ENCODE measurements around the gene NR2C1.

NR2C1 gene

GRCh38 chr12:95073698-95074520, 491 bp upstream of the NR2C1 start:
- Histone ChIP-seq H3K4me1 (ENCODE audit: insufficient read depth, low read length) (no peaks in the 10 kb centered on the region), H2AFZ (ENCODE audit: low read depth, low read length) (no peak overlapping the region), H3K36me3 (ENCODE audit: insufficient read depth, low read length) (peaks cover 13% of the 10 kb centered on the region), H3K4me3 (ENCODE audit: low read length) (peak overlapping the region; percentile 78), H3K27me3 (ENCODE audit: insufficient read depth, low read length) (no peaks in the 10 kb centered on the region), H3K9me3 (ENCODE audit: low read length) (no peaks in the 10 kb centered on the region)

GRCh38 chr12:95070378-95070777, 3.0 kb downstream of the NR2C1 start:
- Histone ChIP-seq H2AFZ (ENCODE audit: low read depth, low read length) (no peak overlapping the region), H3K4me3 (ENCODE audit: low read length) (no peak overlapping the region), H3K4me1 (ENCODE audit: insufficient read depth, low read length) (no peaks in the 10 kb centered on the region), H3K9me3 (ENCODE audit: low read length) (no peaks in the 10 kb centered on the region), H3K36me3 (ENCODE audit: insufficient read depth, low read length) (peaks cover 23% of the 10 kb centered on the region), H3K27me3 (ENCODE audit: insufficient read depth, low read length) (no peaks in the 10 kb centered on the region)

DNA sequence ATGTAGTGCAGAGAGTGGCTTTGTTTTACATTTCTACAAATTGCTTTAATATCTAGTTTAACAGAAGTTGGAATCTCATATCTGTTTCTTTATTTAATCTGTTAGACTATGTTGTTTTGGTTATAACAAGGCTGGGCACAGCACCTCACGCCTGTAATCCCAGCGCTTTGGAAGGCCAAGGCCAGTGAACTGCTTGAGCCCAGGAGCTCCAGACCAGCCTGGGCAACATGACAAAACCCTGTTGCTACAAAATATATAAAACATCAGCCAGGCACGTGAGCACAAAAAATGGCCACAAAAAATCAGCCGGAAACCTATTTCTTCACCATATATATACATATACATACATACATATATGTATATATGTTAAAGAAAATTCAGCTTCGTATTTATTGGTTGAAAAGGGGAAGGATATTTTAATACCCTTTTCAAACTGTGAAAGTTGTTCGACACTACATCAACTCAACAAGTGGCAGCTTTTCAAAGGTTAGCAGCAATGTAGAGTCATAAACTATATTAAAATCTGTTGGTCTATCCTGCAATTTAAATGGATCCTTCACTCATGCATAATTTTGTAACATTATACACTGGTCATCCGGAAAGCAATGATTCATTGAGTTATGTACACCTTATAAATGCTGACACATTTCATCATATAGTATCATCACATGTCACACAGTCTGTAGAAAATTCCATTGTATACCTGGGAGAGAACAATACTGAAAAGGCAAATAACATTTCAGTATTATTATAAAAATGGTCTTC, 7.1 kb downstream of the NR2C1 start:
- H3K4me1 ChIP-seq (ENCODE audit: insufficient read depth, low read length) = no peaks in the 10 kb centered on the region
- H3K36me3 ChIP-seq (ENCODE audit: insufficient read depth, low read length) = peaks cover 40% of the 10 kb centered on the region

GRCh38 chr12:95060951-95061350, 12.5 kb downstream of the NR2C1 start:
- H3K27me3 ChIP-seq (ENCODE audit: insufficient read depth, low read length) = no peaks in the 10 kb centered on the region
- no peak overlapping the region for H2AFZ ChIP-seq (ENCODE audit: low read depth, low read length)
- H3K9me3 ChIP-seq (ENCODE audit: low read length) = no peaks in the 10 kb centered on the region
- H3K4me1 ChIP-seq (ENCODE audit: insufficient read depth, low read length) = no peaks in the 10 kb centered on the region
- peaks cover 54% of the 10 kb centered on the region for H3K36me3 ChIP-seq (ENCODE audit: insufficient read depth, low read length)
- no peak overlapping the region for H3K4me3 ChIP-seq (ENCODE audit: low read length)

More for the DNA sequence above, 7.1 kb downstream of the NR2C1 start:
- Histone ChIP-seq H3K4me3 (ENCODE audit: low read length) (no peak overlapping the region), H3K27me3 (ENCODE audit: insufficient read depth, low read length) (no peaks in the 10 kb centered on the region), H3K9me3 (ENCODE audit: low read length) (no peaks in the 10 kb centered on the region), H2AFZ (ENCODE audit: low read depth, low read length) (no peak overlapping the region)

DNA sequence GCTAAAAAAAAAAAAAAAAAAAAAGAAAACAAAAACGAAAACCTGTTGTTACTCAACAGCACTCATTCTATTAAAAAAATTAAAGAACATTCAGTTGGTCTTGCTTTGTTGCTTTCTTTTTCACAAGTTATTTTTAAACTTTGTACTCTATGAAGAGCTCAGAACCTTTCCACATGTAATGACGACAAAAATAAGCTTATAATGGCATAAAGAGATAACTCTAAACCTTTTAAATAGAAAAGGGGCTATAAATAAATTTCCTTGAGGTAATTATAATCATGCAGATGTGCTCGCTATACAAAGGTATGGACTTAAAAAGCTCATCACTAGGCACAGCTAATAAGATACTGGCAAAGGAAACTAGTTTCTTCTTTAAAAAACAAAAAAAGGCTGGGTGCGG, 13.4 kb downstream of the NR2C1 start:
- no peaks in the 10 kb centered on the region for H3K9me3 ChIP-seq (ENCODE audit: low read length)
- no peak overlapping the region for H3K4me3 ChIP-seq (ENCODE audit: low read length)
- peaks cover 60% of the 10 kb centered on the region for H3K36me3 ChIP-seq (ENCODE audit: insufficient read depth, low read length)
- peaks cover 1% of the 10 kb centered on the region for H3K4me1 ChIP-seq (ENCODE audit: insufficient read depth, low read length)
- H2AFZ ChIP-seq (ENCODE audit: low read depth, low read length) = no peak overlapping the region
- no peaks in the 10 kb centered on the region for H3K27me3 ChIP-seq (ENCODE audit: insufficient read depth, low read length)

DNA sequence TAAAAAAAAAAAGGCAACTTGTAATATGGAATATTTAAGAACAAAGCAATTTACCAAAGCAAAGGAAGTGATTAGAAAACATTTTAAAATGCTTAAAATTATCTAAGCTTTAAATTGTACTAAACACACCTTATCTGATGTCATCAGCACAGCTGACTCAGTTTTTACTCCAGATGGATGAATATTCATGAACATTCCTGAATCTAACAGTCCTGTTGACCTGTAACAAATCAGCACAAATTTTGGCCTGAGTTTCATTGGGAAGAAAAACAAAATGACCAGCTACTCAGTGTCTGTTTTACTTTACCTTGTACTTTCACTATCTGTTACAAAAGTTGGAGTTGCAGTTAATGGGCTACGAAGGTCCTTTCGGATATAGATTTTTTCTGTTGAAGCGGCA, 16.0 kb downstream of the NR2C1 start:
- Histone ChIP-seq H3K27me3 (ENCODE audit: insufficient read depth, low read length) (no peaks in the 10 kb centered on the region), H3K4me1 (ENCODE audit: insufficient read depth, low read length) (peaks cover 2% of the 10 kb centered on the region), H2AFZ (ENCODE audit: low read depth, low read length) (no peak overlapping the region), H3K9me3 (ENCODE audit: low read length) (no peaks in the 10 kb centered on the region), H3K4me3 (ENCODE audit: low read length) (no peak overlapping the region), H3K36me3 (ENCODE audit: insufficient read depth, low read length) (peaks cover 58% of the 10 kb centered on the region)

- no peak overlapping the region for H3K4me3 ChIP-seq (ENCODE audit: low read length)
- H3K36me3 ChIP-seq (ENCODE audit: insufficient read depth, low read length) = peaks cover 54% of the 10 kb centered on the region
These were observed 18.4 kb downstream of the NR2C1 start for GRCh38 chr12:95055057-95055456.

DNA sequence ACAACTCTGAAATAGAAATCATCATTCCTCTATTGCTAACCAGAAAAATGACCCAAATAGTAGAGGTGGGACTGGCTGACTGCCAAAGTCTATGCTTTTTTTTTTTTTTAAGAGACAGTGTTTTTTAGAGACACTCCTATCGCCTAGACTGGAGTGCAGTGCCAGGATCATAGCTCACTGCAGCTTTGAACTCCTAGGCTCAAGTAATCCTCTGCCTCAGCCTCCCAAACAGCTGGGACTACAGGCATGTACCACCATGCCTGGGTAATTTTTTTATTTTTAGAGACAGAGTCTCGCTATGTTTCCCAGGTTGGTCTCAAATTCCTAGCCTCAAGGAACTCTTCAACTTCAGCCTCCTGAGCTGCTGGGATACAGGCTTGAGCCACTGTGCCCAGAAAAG, 19.2 kb downstream of the NR2C1 start:
- Histone ChIP-seq H3K4me3 (ENCODE audit: low read length) (no peak overlapping the region), H2AFZ (ENCODE audit: low read depth, low read length) (no peak overlapping the region), H3K9me3 (ENCODE audit: low read length) (no peaks in the 10 kb centered on the region), H3K36me3 (ENCODE audit: insufficient read depth, low read length) (peaks cover 54% of the 10 kb centered on the region), H3K27me3 (ENCODE audit: insufficient read depth, low read length) (no peaks in the 10 kb centered on the region), H3K4me1 (ENCODE audit: insufficient read depth, low read length) (peaks cover 2% of the 10 kb centered on the region)

More at GRCh38 chr12:95055057-95055456, 18.4 kb downstream of the NR2C1 start:
- Histone ChIP-seq H3K4me1 (ENCODE audit: insufficient read depth, low read length) (peaks cover 2% of the 10 kb centered on the region), H3K9me3 (ENCODE audit: low read length) (no peaks in the 10 kb centered on the region), H2AFZ (ENCODE audit: low read depth, low read length) (no peak overlapping the region), H3K27me3 (ENCODE audit: insufficient read depth, low read length) (no peaks in the 10 kb centered on the region)

- no peak overlapping the region for H2AFZ ChIP-seq (ENCODE audit: low read depth, low read length)
- H3K9me3 ChIP-seq (ENCODE audit: low read length) = no peaks in the 10 kb centered on the region
- no peak overlapping the region for H3K4me3 ChIP-seq (ENCODE audit: low read length)
- peaks cover 2% of the 10 kb centered on the region for H3K4me1 ChIP-seq (ENCODE audit: insufficient read depth, low read length)
- H3K36me3 ChIP-seq (ENCODE audit: insufficient read depth, low read length) = peaks cover 53% of the 10 kb centered on the region
- H3K27me3 ChIP-seq (ENCODE audit: insufficient read depth, low read length) = no peaks in the 10 kb centered on the region
These were observed 22.2 kb downstream of the NR2C1 start for GRCh38 chr12:95051241-95051640.

GRCh38 chr12:95037906-95038305, 35.5 kb downstream of the NR2C1 start:
- Histone ChIP-seq H3K9me3 (ENCODE audit: low read length) (no peaks in the 10 kb centered on the region), H3K36me3 (ENCODE audit: insufficient read depth, low read length) (peaks cover 45% of the 10 kb centered on the region), H3K4me1 (ENCODE audit: insufficient read depth, low read length) (no peaks in the 10 kb centered on the region)

DNA sequence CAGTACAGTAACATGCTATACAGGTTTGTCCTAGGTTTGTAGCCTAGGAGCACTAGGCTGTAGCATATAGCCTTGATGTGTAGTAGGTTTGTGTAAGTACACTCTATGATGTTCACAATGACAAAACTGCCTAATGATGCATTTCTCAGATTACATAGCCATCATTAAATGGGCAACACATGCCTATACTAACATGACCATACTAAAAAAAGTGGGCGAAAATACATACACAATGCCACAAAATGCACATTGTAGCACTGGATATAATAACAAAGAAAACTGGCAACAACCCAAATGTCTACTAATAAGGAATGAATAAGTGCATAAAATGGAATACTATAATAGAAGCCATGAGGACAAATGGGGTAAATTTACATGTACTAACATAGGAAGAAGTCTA, 38.7 kb downstream of the NR2C1 start:
- Histone ChIP-seq H3K4me3 (ENCODE audit: low read length) (no peak overlapping the region), H3K9me3 (ENCODE audit: low read length) (no peaks in the 10 kb centered on the region), H3K36me3 (ENCODE audit: insufficient read depth, low read length) (peaks cover 45% of the 10 kb centered on the region), H3K4me1 (ENCODE audit: insufficient read depth, low read length) (no peaks in the 10 kb centered on the region), H2AFZ (ENCODE audit: low read depth, low read length) (no peak overlapping the region), H3K27me3 (ENCODE audit: insufficient read depth, low read length) (no peaks in the 10 kb centered on the region)

More at GRCh38 chr12:95037906-95038305, 35.5 kb downstream of the NR2C1 start:
- no peak overlapping the region for H2AFZ ChIP-seq (ENCODE audit: low read depth, low read length)
- no peaks in the 10 kb centered on the region for H3K27me3 ChIP-seq (ENCODE audit: insufficient read depth, low read length)
- H3K4me3 ChIP-seq (ENCODE audit: low read length) = no peak overlapping the region

DNA sequence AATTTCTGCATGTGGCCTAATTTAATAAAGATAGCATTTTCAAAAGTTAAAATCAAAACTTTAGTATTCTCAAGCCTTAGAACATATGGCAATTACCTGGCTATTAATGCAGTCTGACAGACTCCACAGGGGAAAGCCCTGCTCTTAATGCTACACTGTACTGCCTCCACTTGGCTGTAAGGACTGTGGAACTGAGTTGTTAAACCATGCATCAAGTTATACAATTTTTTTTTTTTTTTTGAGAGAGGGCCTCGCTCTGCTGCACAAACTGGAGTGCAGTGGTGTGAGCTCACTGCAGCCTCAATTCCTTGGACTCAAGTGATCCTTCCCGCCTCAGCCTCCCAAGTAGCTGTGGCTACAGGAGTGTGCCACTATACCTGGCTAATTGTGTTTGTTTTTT, 50.9 kb downstream of the NR2C1 start:
- Histone ChIP-seq H3K9me3 (ENCODE audit: low read length) (no peaks in the 10 kb centered on the region), H3K27me3 (ENCODE audit: insufficient read depth, low read length) (no peaks in the 10 kb centered on the region), H3K4me3 (ENCODE audit: low read length) (no peak overlapping the region), H3K36me3 (ENCODE audit: insufficient read depth, low read length) (peaks cover 14% of the 10 kb centered on the region), H3K4me1 (ENCODE audit: insufficient read depth, low read length) (no peaks in the 10 kb centered on the region), H2AFZ (ENCODE audit: low read depth, low read length) (no peak overlapping the region)

- Histone ChIP-seq H3K27me3 (ENCODE audit: insufficient read depth, low read length) (no peaks in the 10 kb centered on the region), H3K36me3 (ENCODE audit: insufficient read depth, low read length) (peaks cover 6% of the 10 kb centered on the region), H3K9me3 (ENCODE audit: low read length) (no peaks in the 10 kb centered on the region), H2AFZ (ENCODE audit: low read depth, low read length) (no peak overlapping the region), H3K4me1 (ENCODE audit: insufficient read depth, low read length) (no peaks in the 10 kb centered on the region), H3K4me3 (ENCODE audit: low read length) (no peak overlapping the region)
These were observed 55.9 kb downstream of the NR2C1 start for GRCh38 chr12:95017482-95017881.

Measured in neuron (in vitro differentiated cells).